Measurements from ENCODE around the gene PAK5. TPM values are rescaled to one million over a fixed set of nuclear protein-coding genes. Genes with fewer than 3 reads are reported as not detected.

Gene PAK5
- total RNA-seq, 1 donor from 2014 or later, result 3.1 TPM

DNA sequence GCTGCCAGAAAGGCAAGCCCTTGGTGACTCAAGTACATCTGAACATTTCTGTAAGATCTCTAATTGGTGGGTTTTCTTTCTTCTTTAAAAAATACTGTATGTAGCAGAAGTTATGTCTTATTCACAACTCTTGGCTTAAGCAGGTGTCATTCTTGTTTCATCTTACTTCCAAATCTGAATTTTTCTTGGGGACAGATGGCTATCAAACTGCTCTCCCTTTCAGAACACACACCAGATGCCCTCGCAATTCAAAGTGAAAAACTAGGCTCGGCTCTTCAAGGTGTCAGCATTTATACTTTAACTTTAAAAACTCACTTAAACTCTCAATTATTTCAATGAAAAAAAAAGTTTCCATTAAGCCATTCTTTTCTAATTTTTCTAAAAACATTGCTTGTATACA lies 49.7 kb downstream of the PAK5 start:
- no peak for DNase-seq (ENCODE audit: low spot score)

DNA sequence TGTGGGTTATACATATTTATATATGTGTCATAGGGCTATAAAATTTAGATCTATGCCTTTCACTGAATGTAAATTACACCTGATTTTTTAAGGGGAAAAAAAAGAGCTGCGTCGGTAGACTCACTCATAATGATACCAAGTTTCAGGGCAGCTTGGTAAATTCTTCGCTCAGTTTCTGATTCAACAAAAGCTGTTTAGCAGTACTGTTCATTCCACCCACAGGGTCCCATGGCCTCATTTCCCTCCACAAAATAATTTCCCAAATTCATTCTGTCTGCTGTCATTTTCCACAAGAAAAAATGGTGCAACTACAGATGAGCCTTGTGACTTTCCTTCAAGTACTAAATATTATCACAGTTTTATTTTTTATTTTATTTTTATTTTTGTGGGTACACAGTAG lies 63.7 kb downstream of the PAK5 start:
- DNase-seq (ENCODE audit: low spot score), result no peak

DNA sequence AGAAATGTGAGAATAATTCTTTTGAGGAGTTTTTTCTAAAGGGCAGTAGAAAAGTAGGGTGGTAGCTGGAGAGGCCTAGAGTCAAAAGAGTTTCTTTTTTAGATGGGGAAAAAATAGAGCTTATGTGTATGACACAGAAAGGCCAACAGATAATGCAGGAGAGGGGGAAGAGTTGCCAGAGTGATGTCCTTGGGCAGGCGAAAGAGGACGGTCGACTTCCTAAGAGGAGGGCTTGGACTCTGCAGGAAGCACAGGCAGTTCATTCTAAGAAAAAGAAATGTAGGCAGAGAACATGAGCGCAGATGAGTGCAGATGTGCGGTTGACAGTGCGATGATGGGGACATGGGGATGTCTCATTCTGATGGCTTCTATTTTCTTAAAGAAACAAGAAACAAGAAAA lies 68.9 kb downstream of the PAK5 start:
- DNase-seq (ENCODE audit: low spot score), result no peak

- no peak for DNase-seq (ENCODE audit: low spot score)
These were observed 77.4 kb downstream of the PAK5 start for GRCh38 chr20:9761476-9761875.

DNA sequence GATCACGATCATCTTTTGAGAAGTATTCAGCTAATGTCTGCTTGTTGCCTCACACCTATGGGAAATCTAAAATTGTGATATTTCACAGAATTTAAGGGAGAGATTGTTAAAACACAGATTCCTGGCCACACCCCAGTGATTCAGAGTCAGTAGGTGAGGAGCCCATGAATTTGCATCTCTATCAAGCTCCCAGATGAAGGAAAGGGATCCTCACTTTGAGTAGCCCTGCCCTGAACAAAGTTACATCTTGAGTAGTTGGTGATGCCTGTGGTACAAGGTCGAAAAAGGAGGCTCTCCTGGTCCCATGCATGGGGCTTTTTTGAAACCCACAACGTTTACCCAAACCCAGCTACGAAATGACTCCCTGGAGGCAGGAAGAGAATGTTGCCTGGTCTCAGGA lies 79.5 kb downstream of the PAK5 start:
- DNase-seq (ENCODE audit: low spot score), result no peak

DNA sequence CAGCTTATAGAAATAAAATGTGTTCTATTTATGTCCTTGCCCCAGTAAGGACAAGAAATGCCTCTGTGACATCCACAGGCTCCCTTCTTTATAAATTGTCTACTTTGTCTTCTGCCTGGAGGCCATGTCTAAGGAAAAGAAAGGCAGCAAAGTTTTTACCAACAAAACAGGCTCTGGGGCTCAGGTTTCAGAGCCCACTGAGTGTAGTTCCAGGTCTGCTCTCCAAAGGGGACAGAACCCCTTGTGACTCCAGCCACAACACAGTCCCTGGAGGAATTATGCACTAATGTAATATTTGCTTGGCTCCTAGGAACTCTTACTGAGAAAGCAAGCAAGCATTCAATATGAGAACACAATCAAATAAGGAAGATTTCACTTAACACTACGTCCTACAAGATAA lies 80.1 kb downstream of the PAK5 start:
- no peak for DNase-seq (ENCODE audit: low spot score)

DNA sequence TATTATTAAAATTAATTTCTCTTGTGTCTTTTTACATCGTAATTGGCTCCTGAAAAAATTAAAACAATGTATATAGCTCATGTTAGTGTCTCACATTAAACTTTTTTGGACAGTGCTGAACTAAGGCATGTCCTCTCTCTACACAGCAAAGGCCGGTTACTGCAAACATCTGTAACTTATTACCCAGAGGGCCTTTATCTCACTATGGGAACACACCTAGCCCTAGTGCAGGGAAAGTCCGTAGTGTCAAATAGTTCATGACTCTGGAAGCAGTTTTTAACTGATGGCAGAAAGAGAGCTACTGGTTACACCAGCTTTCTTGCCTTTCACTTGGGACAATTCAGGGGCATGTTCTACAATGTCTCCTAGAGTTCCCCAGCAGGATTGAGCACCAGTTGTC lies 82.2 kb downstream of the PAK5 start:
- DNase-seq (ENCODE audit: low spot score), result no peak

- no peak for DNase-seq (ENCODE audit: low spot score)
These were observed 83.6 kb downstream of the PAK5 start for GRCh38 chr20:9755301-9755700.

DNA sequence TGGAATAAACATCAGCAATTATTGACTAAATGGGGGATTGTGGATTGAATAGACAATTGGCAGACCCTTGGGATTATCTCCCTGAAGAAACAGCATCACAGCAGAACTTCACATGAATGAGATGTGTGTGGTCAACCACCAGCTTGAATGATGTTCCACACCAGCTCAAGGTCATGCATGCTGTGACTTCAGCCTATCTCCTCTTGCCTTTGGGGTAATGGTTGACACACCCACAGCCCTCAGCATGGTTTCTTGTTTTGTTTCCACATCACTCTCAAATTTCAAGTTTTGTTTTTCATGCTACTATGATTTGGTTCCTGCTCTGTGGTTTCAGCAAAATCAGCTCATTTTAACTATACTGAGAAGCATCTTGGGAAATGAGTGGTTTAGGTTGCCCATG lies 94.3 kb downstream of the PAK5 start:
- DNase-seq (ENCODE audit: low spot score), result no peak

DNA sequence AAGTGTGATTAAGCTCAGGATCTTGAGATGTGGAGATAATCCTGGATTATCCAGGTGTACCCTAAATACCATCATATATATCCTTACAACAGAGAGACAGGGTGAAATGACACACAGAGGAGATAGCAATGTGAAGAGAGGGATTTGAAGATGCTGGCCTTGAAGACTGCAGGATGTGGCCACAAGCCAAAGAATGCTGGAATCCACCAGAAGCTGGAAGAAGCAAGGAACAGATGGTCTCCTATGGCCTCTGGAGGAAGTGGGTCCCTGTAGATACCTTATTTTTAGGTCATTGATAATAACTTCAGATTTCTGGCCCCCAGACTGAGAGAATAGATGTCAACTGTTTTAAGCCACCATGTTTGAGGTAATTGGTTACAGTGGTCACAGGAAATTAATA lies 95.0 kb downstream of the PAK5 start:
- DNase-seq (ENCODE audit: low spot score), result no peak

DNA sequence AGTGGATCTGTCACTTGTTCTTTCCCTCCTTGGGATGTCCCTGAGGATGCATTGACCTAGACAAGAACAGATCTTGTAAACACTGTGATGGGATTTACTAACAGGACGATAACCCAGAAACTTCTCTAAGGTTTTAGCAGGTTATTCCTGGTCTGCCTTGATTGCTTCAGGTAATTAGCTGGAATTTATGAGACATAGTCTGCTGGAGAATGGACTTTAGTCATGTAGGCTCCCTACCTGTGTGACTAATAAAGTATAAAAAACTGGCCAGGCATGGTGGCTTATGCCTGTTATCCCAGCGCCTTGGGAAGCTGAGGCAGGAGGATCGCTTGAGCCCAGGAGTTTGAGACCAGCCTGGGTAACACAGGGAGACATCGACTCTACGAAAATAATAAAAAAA lies 96.1 kb downstream of the PAK5 start:
- DNase-seq (ENCODE audit: low spot score), result no peak

- DNase-seq (ENCODE audit: low spot score), result no peak
These were observed 96.9 kb downstream of the PAK5 start for GRCh38 chr20:9741996-9742395.

DNA sequence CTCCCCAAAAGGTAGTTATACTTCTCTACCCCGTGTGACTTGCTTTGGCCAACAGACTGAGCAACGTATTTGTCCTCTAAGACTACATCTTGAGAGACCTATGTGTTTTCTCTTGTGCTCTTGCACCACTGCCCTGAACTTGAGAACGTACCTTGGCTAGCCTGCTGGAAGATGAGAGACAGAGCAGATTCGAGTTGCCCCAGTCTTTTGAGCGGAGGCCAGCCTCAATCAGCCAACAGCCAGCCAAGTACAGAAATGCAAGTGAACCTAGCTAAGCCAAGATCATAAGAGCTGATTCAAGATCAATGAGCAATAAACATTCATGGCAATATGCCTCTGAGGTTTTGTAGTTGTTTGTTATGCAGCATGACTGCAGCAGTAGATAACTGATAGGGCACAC lies 98.4 kb downstream of the PAK5 start:
- no peak for DNase-seq (ENCODE audit: low spot score)

- no peak for DNase-seq (ENCODE audit: low spot score)
These were observed 98.9 kb downstream of the PAK5 start for GRCh38 chr20:9739991-9740390.

GRCh38 chr20:9736373-9736772 lies 102.5 kb downstream of the PAK5 start:
- no peak for DNase-seq (ENCODE audit: low spot score)

GRCh38 chr20:9723501-9724202 lies 115.2 kb downstream of the PAK5 start:
- DNase-seq (ENCODE audit: low spot score), result no peak

DNA sequence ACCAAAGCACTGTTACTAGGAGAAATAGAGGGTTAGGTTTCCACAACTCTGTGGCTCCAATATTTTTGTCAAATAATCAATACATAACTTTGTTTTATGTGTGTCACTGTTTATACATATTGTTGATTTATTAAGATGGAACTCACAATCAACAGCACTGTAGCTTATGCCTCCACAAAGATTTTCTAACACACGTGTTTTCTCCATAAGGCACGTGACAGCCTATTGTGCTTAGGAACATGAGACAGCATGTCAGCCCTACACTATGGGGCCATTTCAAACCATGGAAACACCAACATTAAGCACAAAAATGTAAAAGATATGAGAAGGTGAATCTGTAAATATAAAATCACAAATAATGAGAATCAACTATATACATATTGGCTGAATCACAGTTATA lies 127.0 kb downstream of the PAK5 start:
- DNase-seq (ENCODE audit: low spot score), result no peak

GRCh38 chr20:9710685-9711084 lies 128.2 kb downstream of the PAK5 start:
- DNase-seq (ENCODE audit: low spot score), result no peak

GRCh38 chr20:9705722-9706476 lies 133.0 kb downstream of the PAK5 start:
- no peak for DNase-seq (ENCODE audit: low spot score)

GRCh38 chr20:9699181-9699580 lies 139.7 kb downstream of the PAK5 start:
- DNase-seq (ENCODE audit: low spot score), result no peak

GRCh38 chr20:9689041-9689440 lies 149.8 kb downstream of the PAK5 start:
- no peak for DNase-seq (ENCODE audit: low spot score)

DNA sequence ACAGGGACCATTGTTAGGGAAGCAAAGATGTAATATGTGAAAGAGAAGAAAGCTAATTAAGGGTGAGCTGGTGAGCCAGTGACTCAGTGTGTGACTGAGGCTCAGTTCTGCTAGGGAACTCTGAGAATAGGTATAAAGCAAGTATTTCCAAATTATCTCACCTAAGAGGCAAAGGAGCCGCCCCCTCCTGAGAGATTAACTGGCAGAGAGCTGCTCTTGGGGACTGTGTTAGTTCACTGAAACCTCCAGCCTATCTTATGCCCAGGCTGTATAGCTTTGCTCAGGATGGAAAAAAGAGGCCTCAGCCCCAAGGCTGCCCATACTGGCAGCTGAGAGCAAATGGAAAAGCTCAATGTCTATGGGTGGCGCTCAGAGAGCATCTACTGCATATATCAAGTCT lies 152.0 kb downstream of the PAK5 start:
- DNase-seq (ENCODE audit: low spot score), result peak; percentile 56

DNA sequence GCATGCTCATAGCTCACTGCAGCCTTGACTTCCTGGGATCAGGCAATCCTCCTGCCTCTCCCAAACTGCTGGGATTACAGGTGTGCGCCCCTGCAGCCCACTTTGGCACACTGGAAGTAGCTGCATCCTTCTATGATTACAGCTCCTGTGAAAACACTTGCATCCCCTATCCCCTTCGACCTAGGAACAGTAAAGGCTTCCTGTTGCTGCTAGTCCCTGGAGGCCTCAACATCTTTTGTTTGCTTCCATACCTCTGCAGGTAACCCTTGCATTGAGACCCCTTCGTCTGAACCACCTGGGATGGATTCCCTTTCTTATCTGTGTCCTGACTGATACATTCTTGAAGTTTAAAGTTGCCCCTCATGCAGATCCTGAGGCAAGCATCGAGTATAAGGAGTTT lies 152.4 kb downstream of the PAK5 start:
- DNase-seq (ENCODE audit: low spot score), result no peak

DNA sequence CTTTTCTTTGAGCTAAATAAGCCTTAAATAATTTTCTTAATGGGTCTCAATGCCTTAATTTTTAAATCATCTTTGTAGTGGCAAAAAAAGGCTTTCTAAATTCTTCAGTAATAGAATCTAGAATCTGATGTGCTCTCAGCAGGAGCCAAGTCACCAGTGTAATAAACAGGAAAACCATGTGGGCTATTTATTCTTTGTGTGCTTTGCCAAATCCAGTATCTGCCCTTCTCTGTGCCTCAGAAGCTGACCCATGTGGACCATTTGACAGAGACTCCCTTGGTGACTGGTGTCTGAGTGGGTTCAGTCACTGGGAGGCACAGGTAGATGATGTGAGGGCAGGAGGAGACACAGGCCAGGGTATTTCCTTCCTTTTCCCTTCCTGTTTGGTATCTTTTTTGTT lies 152.9 kb downstream of the PAK5 start:
- no peak for DNase-seq (ENCODE audit: low spot score)
